Liver (tissue), 9 donors: ENCODE results near the gene SLC12A6. TPM values are rescaled to one million over a fixed set of nuclear protein-coding genes. Genes with fewer than 3 reads are reported as not detected.

Experiments
- DNase-seq: peaks from one replicate; pipeline ENCODE4 v3.0.0-alpha.2; 2017; ENCODE audit warnings: low spot score
- H3K27ac ChIP-seq, 2 donors: one replicate each; pipeline ENCODE4 v1.7.0; 2013; ENCODE audit warnings: inconsistent platforms in 2 of 2, low read length in 2 of 2, control low read depth in 1 of 2, low read depth in 1 of 2, mild to moderate bottlenecking in 1 of 2
- H3K27me3 ChIP-seq, 4 donors: one replicate each; pipeline versions ENCODE4 v1.6.1 to v1.7.0; 2013; ENCODE audit warnings: low read length in 3 of 4, inconsistent platforms in 1 of 4, mild to moderate bottlenecking in 1 of 4, moderate library complexity in 1 of 4; ENCODE audit not compliant: control insufficient read depth in 4 of 4, insufficient read depth in 4 of 4
- H3K36me3 ChIP-seq, 4 donors: one replicate each; pipeline versions ENCODE4 v1.6.1 to v1.7.0; 2013; ENCODE audit warnings: low read length in 3 of 4, mild to moderate bottlenecking in 3 of 4, low read depth in 1 of 4, moderate library complexity in 1 of 4; ENCODE audit not compliant: control insufficient read depth in 4 of 4, insufficient read depth in 3 of 4
- H3K4me1 ChIP-seq, 4 donors: one replicate each; pipeline versions ENCODE4 v1.6.1 to v1.7.0; 2013; ENCODE audit warnings: low read length in 3 of 4, mild to moderate bottlenecking in 3 of 4, moderate library complexity in 1 of 4; ENCODE audit not compliant: control insufficient read depth in 4 of 4, insufficient read depth in 4 of 4
- H3K4me3 ChIP-seq, 3 donors: one replicate each; pipeline versions ENCODE4 v1.6.1 to v1.7.0; 2013; ENCODE audit warnings: low read length in 3 of 3, control low read depth in 1 of 3, low read depth in 1 of 3, mild to moderate bottlenecking in 1 of 3
- H3K9ac ChIP-seq, 2 donors: one replicate each; pipeline ENCODE4 v1.7.0; 2013; ENCODE audit warnings: low read length in 2 of 2, mild to moderate bottlenecking in 2 of 2, moderate library complexity in 2 of 2, control low read depth in 1 of 2, low read depth in 1 of 2
- H3K9me3 ChIP-seq, 4 donors: one replicate each; pipeline versions ENCODE4 v1.6.1 to v1.7.0; 2013; ENCODE audit warnings: low read length in 3 of 4; ENCODE audit not compliant: control insufficient read depth in 4 of 4
- ATF3 ChIP-seq: IDR thresholded peaks from 2 replicates; pipeline ENCODE4 v1.6.1; 2016; ENCODE audit warnings: antibody characterized with exemption
- CTCF ChIP-seq: fragments of 150-350 bp; IDR thresholded peaks from 2 replicates; pipeline ENCODE4 v1.5.1; 2017; ENCODE audit warnings: improper control_type of control experiment, low read depth, low read length; ENCODE audit not compliant: missing input control
- EGR1 ChIP-seq, 2 donors: IDR thresholded peaks; 2 replicates each; pipeline ENCODE4 v1.6.1; 2016 to 2018; ENCODE audit warnings: antibody characterized with exemption in 2 of 2, low read depth in 2 of 2
- FOXA2 ChIP-seq: IDR thresholded peaks from 2 replicates; pipeline ENCODE4 v1.6.1; 2016; ENCODE audit warnings: antibody characterized with exemption
- GABPA ChIP-seq, 2 donors: IDR thresholded peaks in 1 of 2; conservative IDR thresholded peaks in 1 of 2; 2 replicates each; pipeline ENCODE4 v1.6.1; 2016; ENCODE audit warnings: antibody characterized with exemption in 2 of 2, mild to moderate bottlenecking in 1 of 2, moderate library complexity in 1 of 2
- JUND ChIP-seq, 2 donors: IDR thresholded peaks; 2 replicates each; pipeline ENCODE4 v1.6.1; 2016; ENCODE audit warnings: antibody characterized with exemption in 2 of 2
- MAX ChIP-seq: IDR thresholded peaks from 2 replicates; pipeline ENCODE4 v1.6.1; 2016; ENCODE audit warnings: antibody characterized with exemption
- RAD21 ChIP-seq, 2 donors: IDR thresholded peaks; 2 replicates each; pipeline ENCODE4 v1.6.1; 2016; ENCODE audit warnings: antibody characterized with exemption in 2 of 2, mild to moderate bottlenecking in 2 of 2
- REST ChIP-seq: IDR thresholded peaks from 2 replicates; pipeline ENCODE4 v1.6.1; 2016; ENCODE audit warnings: antibody characterized with exemption, mild to moderate bottlenecking
- RXRA ChIP-seq, 2 donors: IDR thresholded peaks; 2 replicates each; pipeline ENCODE4 v1.6.1; 2017 to 2018; ENCODE audit warnings: antibody characterized with exemption in 2 of 2, mild to moderate bottlenecking in 1 of 2
- TAF1 ChIP-seq: conservative IDR thresholded peaks from 2 replicates; pipeline ENCODE4 v1.6.1; 2016; ENCODE audit warnings: antibody characterized with exemption, mild to moderate bottlenecking
- WGBS: extraction: QIAGEN DNeasy Blood & Tissue Kit; methylation state at CpG from one replicate; pipeline ENCODE4 v1.1.7; 2013; 5-methylcytosine and 5-hydroxymethylcytosine counted together
- polyA plus RNA-seq, 2 donors: library from polyadenylated mRNA; stranded (reverse) in 1 of 2; unstranded in 1 of 2; fragments of 200-250 nt in 1 of 2; fragments of >200 nt in 1 of 2; fragmentation: Nextera tagmentation in 1 of 2; extraction: Ambion mirVana in 1 of 2; gene quantifications; one replicate each; pipeline versions ENCODE4 v1.2.1 to v1.2.3, GENCODE V29; 2013 to 2015
- total RNA-seq, 2 donors: library from RNA; depleted of rRNA; stranded (reverse); fragments of >200 nt; gene quantifications; one replicate each; pipeline ENCODE4 v1.2.3, GENCODE V29; 2014
- donor health status: healthy.
- donor health status: healthy.
- donor health status: healthy.
- donor health status: healthy.
- donor health status: healthy.

Gene SLC12A6
- total and polyA plus RNA-seq, 4 donors: 1.9 to 17.8 (median 7.1) TPM

- TF ChIP-seq MAX (no peak), TAF1 (no peak), ATF3 (no peak), RXRA (IDR thresholded peaks at IDR 0.05) (no peak), EGR1 (IDR thresholded peaks at IDR 0.05; ENCODE audit: low read depth in 2 of 2) (no peak)
Observed at GRCh38 chr15:34373951-34374350, 36.4 kb upstream of the SLC12A6 start (continued).

- 63% methylated on average over 2 of the region's 2 CpGs for WGBS
- TF ChIP-seq EGR1 (IDR thresholded peaks at IDR 0.05; ENCODE audit: low read depth in 2 of 2) (no peak), RAD21 (IDR thresholded peaks at IDR 0.05) (no peak), GABPA (IDR thresholded peaks at IDR 0.05 in 1 of 2, conservative IDR thresholded peaks at IDR 0.05 in 1 of 2) (no peak)
- DNase-seq: no peak
Observed at GRCh38 chr15:34370643-34371042, 33.1 kb upstream of the SLC12A6 start.

GRCh38 chr15:34370129-34370528, 32.5 kb upstream of the SLC12A6 start:
- Histone ChIP-seq H3K9ac (no peak overlapping the region), H3K36me3 (no peaks in the 10 kb centered on the region), H3K4me1 (peaks cover 0 to 19% (median 12%) of the 10 kb centered on the region in 4 donors), H3K27ac (no peak overlapping the region), H3K4me3 (no peak overlapping the region), H3K27me3 (no peaks in the 10 kb centered on the region), H3K9me3 (no peaks in the 10 kb centered on the region)
- DNase-seq: no peak
- WGBS: 68% methylated on average over 2 of the region's 2 CpGs
- TF ChIP-seq REST: no peak
- no peak for TF ChIP-seq JUND (IDR thresholded peaks at IDR 0.05)
- no peak for TF ChIP-seq RAD21 (IDR thresholded peaks at IDR 0.05)
- TF ChIP-seq CTCF: no peak
- no peak for TF ChIP-seq FOXA2

More at GRCh38 chr15:34370643-34371042, 33.1 kb upstream of the SLC12A6 start:
- H3K4me1 ChIP-seq: peaks cover 0 to 19% (median 12%) of the 10 kb centered on the region in 4 donors
- no peak overlapping the region for H3K9ac ChIP-seq
- H3K36me3 ChIP-seq: no peaks in the 10 kb centered on the region
- no peaks in the 10 kb centered on the region for H3K9me3 ChIP-seq
- H3K4me3 ChIP-seq: no peak overlapping the region
- no peaks in the 10 kb centered on the region for H3K27me3 ChIP-seq
- H3K27ac ChIP-seq: no peak overlapping the region
